GM18517 (cell line): ENCODE data around the gene C1orf87.
A peak's percentile ranks its signal among the peaks of the same experiment; 100 is the strongest.

Experiments
- ATAC-seq: cut with Tn5 transposase; IDR thresholded peaks from one replicate; pipeline ENCODE4 v1.9.1; 2021; ENCODE audit warnings: mild to moderate bottlenecking, moderate library complexity; ENCODE audit not compliant: unreplicated experiment

The C1orf87 gene

DNA sequence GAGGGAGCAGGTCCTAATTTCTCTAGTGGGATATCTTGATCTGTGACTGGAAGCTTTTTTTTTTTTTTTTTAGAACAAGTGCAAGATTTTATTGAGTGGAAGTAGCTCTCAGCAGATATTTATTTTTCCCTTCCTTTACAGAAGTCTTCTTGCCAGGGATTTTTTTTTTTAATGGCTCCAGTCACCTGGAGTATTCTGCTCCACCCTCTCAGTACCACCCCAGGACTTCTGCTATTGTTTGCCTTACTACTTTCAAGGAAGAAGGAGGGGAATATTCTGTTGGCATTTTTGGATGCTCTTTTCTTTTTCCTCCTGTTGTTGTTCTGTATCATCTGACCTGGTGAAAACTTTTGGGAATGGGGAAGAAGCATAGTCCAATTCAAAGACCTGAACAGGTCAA is 123.9 kb downstream of the C1orf87 start:
- ATAC-seq = no peak

- no peak for ATAC-seq
These were observed 124.6 kb downstream of the C1orf87 start for GRCh38 chr1:59948990-59949389.

- peak; percentile 87 for ATAC-seq
These were observed 126.3 kb downstream of the C1orf87 start for GRCh38 chr1:59947047-59947938.

GRCh38 chr1:59945790-59946189 is 127.8 kb downstream of the C1orf87 start:
- ATAC-seq = no peak
